ENCODE results near the gene ALK.

Gene ALK

DNA sequence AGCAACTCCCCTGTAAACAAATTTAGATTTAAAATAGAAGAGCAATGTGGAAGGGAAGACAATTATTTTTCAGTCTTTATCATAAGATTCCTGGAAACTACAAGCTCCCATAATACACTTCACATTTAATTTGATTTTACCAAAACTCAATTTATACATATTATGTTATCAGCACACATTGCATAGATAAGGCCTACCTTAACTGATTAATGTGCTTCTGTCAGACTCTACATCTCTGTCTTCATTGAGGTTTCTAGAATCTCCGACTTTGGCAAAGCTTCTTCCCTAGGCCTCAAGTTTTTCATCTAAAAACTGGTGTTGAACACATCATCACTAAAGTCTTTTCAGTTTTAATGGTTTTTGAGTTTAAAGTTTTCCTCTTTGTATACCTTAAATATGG lies 440.1 kb downstream of the ALK start:
- TF ChIP-seq, protein P1, sequence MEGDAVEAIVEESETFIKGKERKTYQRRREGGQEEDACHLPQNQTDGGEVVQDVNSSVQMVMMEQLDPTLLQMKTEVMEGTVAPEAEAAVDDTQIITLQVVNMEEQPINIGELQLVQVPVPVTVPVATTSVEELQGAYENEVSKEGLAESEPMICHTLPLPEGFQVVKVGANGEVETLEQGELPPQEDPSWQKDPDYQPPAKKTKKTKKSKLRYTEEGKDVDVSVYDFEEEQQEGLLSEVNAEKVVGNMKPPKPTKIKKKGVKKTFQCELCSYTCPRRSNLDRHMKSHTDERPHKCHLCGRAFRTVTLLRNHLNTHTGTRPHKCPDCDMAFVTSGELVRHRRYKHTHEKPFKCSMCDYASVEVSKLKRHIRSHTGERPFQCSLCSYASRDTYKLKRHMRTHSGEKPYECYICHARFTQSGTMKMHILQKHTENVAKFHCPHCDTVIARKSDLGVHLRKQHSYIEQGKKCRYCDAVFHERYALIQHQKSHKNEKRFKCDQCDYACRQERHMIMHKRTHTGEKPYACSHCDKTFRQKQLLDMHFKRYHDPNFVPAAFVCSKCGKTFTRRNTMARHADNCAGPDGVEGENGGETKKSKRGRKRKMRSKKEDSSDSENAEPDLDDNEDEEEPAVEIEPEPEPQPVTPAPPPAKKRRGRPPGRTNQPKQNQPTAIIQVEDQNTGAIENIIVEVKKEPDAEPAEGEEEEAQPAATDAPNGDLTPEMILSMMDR (IDR thresholded peaks at IDR 0.05; ENCODE audit: low read depth, low read length) = no peak
- no peak for DNase-seq (ENCODE audit: extremely low read depth, low read depth)

DNA sequence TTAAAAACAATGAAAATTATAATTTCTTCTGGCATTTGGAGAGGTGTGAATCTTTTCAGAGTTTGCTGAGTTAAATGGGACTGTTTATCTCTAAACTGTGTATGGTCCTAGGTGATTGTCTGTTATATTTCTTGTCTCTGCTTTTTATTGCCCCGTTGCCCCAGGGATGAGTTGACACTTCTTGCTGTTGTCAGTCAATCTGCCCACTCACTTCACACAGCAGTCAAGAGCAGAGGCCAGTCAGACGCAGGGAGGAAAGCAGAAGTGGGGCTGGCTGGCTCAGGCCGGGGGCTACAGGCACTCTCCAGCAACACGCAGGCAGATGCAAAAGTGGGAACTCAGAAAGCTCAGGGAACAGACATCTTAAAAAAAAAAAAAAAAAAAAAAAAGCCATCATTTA lies 441.0 kb downstream of the ALK start:
- TF ChIP-seq, protein P1 (IDR thresholded peaks at IDR 0.05; ENCODE audit: low read depth, low read length) = no peak
- no peak for DNase-seq (ENCODE audit: extremely low read depth, low read depth)

DNA sequence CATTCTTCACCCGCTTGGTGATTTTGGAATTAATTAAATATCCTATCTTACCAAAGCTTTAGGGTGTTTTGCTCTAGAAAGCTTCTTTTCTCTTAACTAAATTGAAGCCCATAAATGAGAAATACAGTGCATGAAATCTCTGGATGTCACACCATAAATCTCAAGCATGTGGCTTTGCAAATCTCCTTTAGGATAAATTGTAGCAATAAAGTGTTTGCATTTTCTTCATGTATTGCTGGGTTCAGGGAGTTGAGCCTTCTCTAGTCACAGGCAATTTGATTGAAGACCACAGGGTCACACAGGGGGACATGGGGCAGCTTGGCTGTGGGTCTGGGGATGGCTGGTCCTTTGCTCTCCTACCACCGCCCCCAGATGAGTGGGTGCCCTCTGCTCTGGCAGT lies 442.0 kb downstream of the ALK start:
- TF ChIP-seq, protein P1 (IDR thresholded peaks at IDR 0.05; ENCODE audit: low read depth, low read length) = no peak
- DNase-seq (ENCODE audit: extremely low read depth, low read depth) = no peak

DNA sequence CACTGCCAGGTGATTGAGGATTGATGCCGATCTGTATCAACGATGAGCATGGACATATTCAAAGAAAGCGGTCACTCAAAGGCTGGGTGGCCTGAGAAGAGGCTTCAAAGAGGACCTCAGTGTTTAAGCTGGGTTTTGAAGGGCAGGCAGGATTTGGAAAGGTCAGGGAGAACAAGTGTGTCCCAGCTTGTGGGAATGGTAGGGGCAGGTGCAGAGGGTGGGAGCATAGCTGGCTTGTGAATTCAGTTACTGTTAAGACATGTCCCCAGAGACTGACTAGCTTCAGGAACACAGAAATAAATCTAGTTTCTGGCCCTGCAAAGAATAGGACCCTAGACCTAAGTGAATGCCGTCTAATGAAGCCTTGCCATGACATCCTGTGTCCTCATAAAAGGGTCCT lies 442.7 kb downstream of the ALK start:
- TF ChIP-seq, protein P1 (IDR thresholded peaks at IDR 0.05; ENCODE audit: low read depth, low read length) = no peak
- no peak for DNase-seq (ENCODE audit: extremely low read depth, low read depth)

DNA sequence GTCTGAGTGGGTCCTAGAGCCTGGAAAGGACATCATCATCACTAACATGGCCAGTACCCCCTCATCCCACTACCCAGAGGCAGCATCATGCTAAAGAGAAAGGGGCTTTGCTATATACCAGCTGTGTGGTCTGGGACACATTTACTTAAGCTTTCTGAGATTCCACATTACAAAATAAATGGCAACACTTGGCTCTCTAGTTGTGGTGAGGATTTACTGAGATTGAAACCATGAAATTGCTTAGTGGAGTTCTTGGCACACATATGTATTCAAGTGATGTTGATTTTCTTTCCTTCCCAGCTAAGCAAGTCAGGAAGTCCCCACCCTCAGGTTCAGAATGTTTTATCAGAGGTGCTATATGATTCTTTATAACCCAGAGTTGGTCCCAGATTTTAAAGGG lies 444.2 kb downstream of the ALK start:
- no peak for DNase-seq (ENCODE audit: extremely low read depth, low read depth)
- TF ChIP-seq, protein P1 (IDR thresholded peaks at IDR 0.05; ENCODE audit: low read depth, low read length) = no peak

DNA sequence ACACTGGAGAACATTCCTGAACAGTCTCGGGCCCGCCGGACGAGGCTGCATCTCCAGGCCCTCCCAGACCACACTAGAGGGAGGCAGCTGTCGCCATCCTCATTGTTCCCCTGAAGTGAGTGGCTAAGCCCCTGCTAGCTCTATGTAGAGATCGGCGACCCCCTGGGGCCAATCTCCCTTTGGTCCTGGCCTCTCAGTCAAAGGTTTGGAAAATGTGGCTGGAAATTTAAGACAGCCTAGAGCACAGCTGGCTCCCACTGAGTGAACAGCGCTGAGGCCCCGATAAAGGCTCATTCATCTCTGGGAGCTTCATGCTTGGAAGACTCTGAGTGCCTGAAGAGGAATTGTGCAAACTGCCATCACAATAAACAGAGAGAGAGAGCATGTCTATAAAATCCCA lies 445.9 kb downstream of the ALK start:
- TF ChIP-seq, protein P1 (IDR thresholded peaks at IDR 0.05; ENCODE audit: low read depth, low read length) = no peak
- no peak for DNase-seq (ENCODE audit: extremely low read depth, low read depth)

DNA sequence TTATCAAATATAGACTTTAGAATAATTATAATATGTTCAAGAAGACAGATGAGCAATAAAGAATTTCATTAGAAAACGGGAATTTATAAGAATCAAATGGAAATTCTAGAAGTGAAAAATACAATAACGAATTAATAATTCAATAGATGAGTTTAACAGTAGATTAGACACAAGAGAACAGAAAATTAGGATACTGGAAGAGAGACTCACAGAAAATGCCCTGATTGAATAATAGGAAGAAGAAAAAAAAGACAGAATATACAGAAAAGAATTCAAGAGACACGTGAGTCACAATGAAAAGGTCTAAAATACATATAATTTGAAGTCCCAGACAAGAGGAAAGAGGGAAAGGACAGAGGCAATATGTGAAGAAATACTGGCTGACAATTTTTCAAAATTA lies 451.4 kb downstream of the ALK start:
- TF ChIP-seq, protein P1 (IDR thresholded peaks at IDR 0.05; ENCODE audit: low read depth, low read length) = no peak
- no peak for DNase-seq (ENCODE audit: extremely low read depth, low read depth)

All from AG09319 (cell line).